ENCODE measurements around the gene XPO1. TPM values are rescaled to one million over a fixed set of nuclear protein-coding genes. Genes with fewer than 3 reads are reported as not detected.

The XPO1 gene
- total and polyA plus RNA-seq, 10 donors, result 56.8 to 164 (median 101) TPM

GRCh38 chr2:61461404-61461803 lies 76.8 kb downstream of the XPO1 start:
- intact Hi-C loops (cut with DNase I; ENCODE audit: low total_unique reads), result no loop called here
- peaks cover 0 to 13% (median 0%) of the 10 kb centered on the region in 6 donors for H3K36me3 ChIP-seq
- TF ChIP-seq, protein P1, sequence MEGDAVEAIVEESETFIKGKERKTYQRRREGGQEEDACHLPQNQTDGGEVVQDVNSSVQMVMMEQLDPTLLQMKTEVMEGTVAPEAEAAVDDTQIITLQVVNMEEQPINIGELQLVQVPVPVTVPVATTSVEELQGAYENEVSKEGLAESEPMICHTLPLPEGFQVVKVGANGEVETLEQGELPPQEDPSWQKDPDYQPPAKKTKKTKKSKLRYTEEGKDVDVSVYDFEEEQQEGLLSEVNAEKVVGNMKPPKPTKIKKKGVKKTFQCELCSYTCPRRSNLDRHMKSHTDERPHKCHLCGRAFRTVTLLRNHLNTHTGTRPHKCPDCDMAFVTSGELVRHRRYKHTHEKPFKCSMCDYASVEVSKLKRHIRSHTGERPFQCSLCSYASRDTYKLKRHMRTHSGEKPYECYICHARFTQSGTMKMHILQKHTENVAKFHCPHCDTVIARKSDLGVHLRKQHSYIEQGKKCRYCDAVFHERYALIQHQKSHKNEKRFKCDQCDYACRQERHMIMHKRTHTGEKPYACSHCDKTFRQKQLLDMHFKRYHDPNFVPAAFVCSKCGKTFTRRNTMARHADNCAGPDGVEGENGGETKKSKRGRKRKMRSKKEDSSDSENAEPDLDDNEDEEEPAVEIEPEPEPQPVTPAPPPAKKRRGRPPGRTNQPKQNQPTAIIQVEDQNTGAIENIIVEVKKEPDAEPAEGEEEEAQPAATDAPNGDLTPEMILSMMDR (IDR thresholded peaks at IDR 0.05 in 8 of 11, conservative IDR thresholded peaks at IDR 0.05 in 3 of 11), result no peak
- TF ChIP-seq POLR2A (IDR thresholded peaks at IDR 0.05), result no peak
- TF ChIP-seq POLR2AphosphoS5 (IDR thresholded peaks at IDR 0.05), result no peak
- H3K27ac ChIP-seq, result no peak overlapping the region
- H3K4me1 ChIP-seq, result peaks cover 16 to 100% (median 71%) of the 10 kb centered on the region in 6 donors
- no peaks in the 10 kb centered on the region for H3K27me3 ChIP-seq (replicated peaks in 1 of 7)
- WGBS, 5 donors, result 88 to 98% (median 92%) methylated on average over 2 of the region's 2 CpGs
- no peak overlapping the region for H3K4me3 ChIP-seq
- H3K9me3 ChIP-seq, result no peaks in the 10 kb centered on the region
- no peak for DNase-seq

GRCh38 chr2:61460163-61460562 lies 78.0 kb downstream of the XPO1 start:
- DNase-seq, result no peak
- intact Hi-C loops (cut with DNase I; ENCODE audit: low total_unique reads), result no loop called here
- Histone ChIP-seq H3K36me3 (peaks cover 0 to 12% (median 0%) of the 10 kb centered on the region in 6 donors), H3K4me3 (no peak overlapping the region), H3K4me1 (peaks cover 21 to 100% (median 72%) of the 10 kb centered on the region in 6 donors), H3K27ac (no peak overlapping the region), H3K9me3 (no peaks in the 10 kb centered on the region), H3K27me3 (replicated peaks in 1 of 7) (no peaks in the 10 kb centered on the region)
- TF ChIP-seq, protein P1 (IDR thresholded peaks at IDR 0.05 in 8 of 11, conservative IDR thresholded peaks at IDR 0.05 in 3 of 11), result no peak
- TF ChIP-seq POLR2A (IDR thresholded peaks at IDR 0.05) (no peak), POLR2AphosphoS5 (IDR thresholded peaks at IDR 0.05) (no peak)
- WGBS, 5 donors, result 81 to 85% (median 82%) methylated on average over 4 of the region's 4 CpGs

DNA sequence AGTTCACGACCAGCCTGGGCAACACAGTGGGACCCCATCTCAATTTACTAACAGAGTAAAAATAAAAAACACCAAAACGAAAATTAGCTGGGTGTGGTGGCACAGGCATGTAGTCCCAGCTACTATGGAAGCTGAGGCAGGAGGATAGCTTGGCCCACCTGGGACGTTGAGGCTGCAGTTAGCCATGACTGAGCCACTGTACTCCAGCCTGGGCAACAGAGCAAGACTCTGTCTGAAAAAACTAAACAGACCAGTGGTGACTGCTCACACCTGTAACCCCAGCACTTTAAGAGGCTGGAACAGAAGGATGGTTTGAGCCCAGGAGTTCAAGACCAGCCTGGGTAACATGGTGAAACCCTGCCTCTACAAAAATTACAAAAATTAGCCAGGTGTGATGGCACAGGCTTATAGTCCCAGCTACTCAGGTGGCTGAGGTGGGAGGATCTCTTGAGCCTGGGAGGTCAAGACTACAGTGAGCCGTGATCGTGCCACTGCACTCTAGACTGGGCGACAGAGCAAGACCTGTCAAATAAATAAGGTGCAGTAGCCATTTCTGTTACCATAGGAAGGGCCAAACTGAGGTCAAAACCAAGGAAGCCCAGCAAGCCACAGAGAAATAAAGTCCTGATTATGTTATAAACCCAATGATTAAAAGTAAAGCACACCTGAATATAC lies 81.3 kb downstream of the XPO1 start:
- no peak for DNase-seq
- 90 to 94% (median 93%) methylated on average over 6 of the region's 6 CpGs for WGBS, 5 donors
- H3K4me1 ChIP-seq, result peaks cover 25 to 90% (median 53%) of the 10 kb centered on the region in 6 donors

More for the DNA sequence above, 81.3 kb downstream of the XPO1 start:
- intact Hi-C loops (cut with DNase I; ENCODE audit: low total_unique reads), result no loop called here
- Histone ChIP-seq H3K4me3 (no peak overlapping the region), H3K36me3 (peaks cover 0 to 12% (median 0%) of the 10 kb centered on the region in 6 donors), H3K9me3 (no peaks in the 10 kb centered on the region), H3K27ac (no peak overlapping the region), H3K27me3 (replicated peaks in 1 of 7) (no peaks in the 10 kb centered on the region)
- no peak for TF ChIP-seq POLR2A (IDR thresholded peaks at IDR 0.05)
- TF ChIP-seq, protein P1 (IDR thresholded peaks at IDR 0.05 in 8 of 11, conservative IDR thresholded peaks at IDR 0.05 in 3 of 11), result no peak
- no peak for TF ChIP-seq POLR2AphosphoS5 (IDR thresholded peaks at IDR 0.05)
